Adrenal gland (tissue), 12 donors: Measurements from ENCODE around the gene CISH. TPM values are rescaled to one million over a fixed set of nuclear protein-coding genes. Genes with fewer than 3 reads are reported as not detected.

Experiments
- DNase-seq, 7 donors: peaks; one replicate each; pipeline ENCODE4 v3.0.0-alpha.2; 2019 to 2020
- H3K27ac ChIP-seq, 5 donors: fragments of 200-600 bp; sonication (generic) in 4 of 5; 1 replicate in 3 of 5; 2 replicates in 2 of 5; pipeline versions ENCODE4 v1.5.1 to v1.8.0; 2016 to 2020; ENCODE audit warnings: mild to moderate bottlenecking in 1 of 5
- H3K27me3 ChIP-seq: fragments of 200-600 bp; 2 replicates; pipeline ENCODE4 v1.8.0; 2021
- H3K36me3 ChIP-seq, 2 donors: fragments of 200-600 bp; replicated peaks in 1 of 2; 1 replicate in 1 of 2; 2 replicates in 1 of 2; pipeline versions ENCODE4 v1.5.1 to v1.8.0; 2018 to 2022
- H3K4me1 ChIP-seq, 2 donors: fragments of 200-600 bp; replicated peaks in 1 of 2; 1 replicate in 1 of 2; 2 replicates in 1 of 2; pipeline versions ENCODE4 v1.5.1 to v1.8.0; 2018 to 2021
- H3K4me3 ChIP-seq, 4 donors: fragments of 200-600 bp; sonication (generic) in 3 of 4; one replicate each; pipeline ENCODE4 v1.5.1; 2016 to 2018
- H3K9me3 ChIP-seq, 3 donors: fragments of 200-600 bp; sonication (generic) in 1 of 3; replicated peaks in 1 of 3; 1 replicate in 2 of 3; 2 replicates in 1 of 3; pipeline versions ENCODE4 v1.5.1 to v1.8.0; 2016 to 2021
- POLR2A ChIP-seq, 2 donors: fragments of 450-650 bp; IDR thresholded peaks; one replicate each; pipeline ENCODE4 v1.6.1; 2017; ENCODE audit warnings: antibody characterized with exemption in 2 of 2, mild to moderate bottlenecking in 2 of 2, moderate library complexity in 1 of 2
- WGBS, 4 donors: extraction: QIAGEN DNeasy Blood & Tissue Kit in 2 of 4; methylation state at CpG; one replicate each; pipeline versions ENCODE4 v1.1.5 to v1.1.7; 2013 to 2017; 5-methylcytosine and 5-hydroxymethylcytosine counted together
- intact Hi-C, 2 donors: fragments of 100-400 bp; cut with DNase I; formaldehyde crosslinking; loops; one replicate each; pipeline versions ENCODE4 v1.14.1 to v1.15.0; 2022 to 2023
- polyA plus RNA-seq, 3 donors: library from polyadenylated mRNA; stranded (reverse); fragments of 200-250 nt in 2 of 3; fragments of 350-450 nt in 1 of 3; fragmentation: Illumina TruSeq in 1 of 3; extraction: RNeasy Lipid Tissue Mini Kit (QIAGEN cat#74804) in 1 of 3; gene quantifications; one replicate each; pipeline ENCODE4 v1.2.3, GENCODE V29; 2013 to 2014
- total RNA-seq, 9 donors: library from RNA; depleted of rRNA in 4 of 9; stranded (reverse); fragments of >200 nt in 4 of 9; fragments of 120-200 nt in 1 of 9; fragmentation: NEBNext Ultra II Directional in 1 of 9; extraction: Animal tissue kit (Norgen Biotek cat#: 25700) in 1 of 9; gene quantifications; one replicate each; pipeline versions ENCODE4 v1.1.0 to v1.2.4, GENCODE V29; 2013 to 2023
- TF ChIP-seq, protein P1 (sequence below), 6 experiments: fragments of 450-650 bp in 4 of 6; fragments of 200-600 bp in 2 of 6; sonication (generic) in 1 of 6; IDR thresholded peaks; 1 replicate in 5 of 6; 2 replicates in 1 of 6; pipeline versions ENCODE4 v1.5.1 to v1.8.0; 2016 to 2021; ENCODE audit warnings: antibody characterized with exemption in 6 of 6, mild to moderate bottlenecking in 2 of 6, moderate library complexity in 1 of 6
- donor health status: healthy with polysubstance abuse.
- donor health status: Bipolar disorder and iron deficiency.
- donor health status: DM: yes; HTN: yes; CAD: no.
- donor health status: DM: no; HTN: no; CAD: no.
- donor health status: DM: no; HTN: no; CAD: no.
- donor health status: DM: yes; HTN: yes; CAD: no.

Gene CISH
- total and polyA plus RNA-seq, 12 donors, result 1.8 to 12.6 (median 5.1) TPM

GRCh38 chr3:50605901-50606326 lies 5.7 kb downstream of the CISH start:
- H3K9me3 ChIP-seq, result no peaks in the 10 kb centered on the region
- TF ChIP-seq, protein P1, sequence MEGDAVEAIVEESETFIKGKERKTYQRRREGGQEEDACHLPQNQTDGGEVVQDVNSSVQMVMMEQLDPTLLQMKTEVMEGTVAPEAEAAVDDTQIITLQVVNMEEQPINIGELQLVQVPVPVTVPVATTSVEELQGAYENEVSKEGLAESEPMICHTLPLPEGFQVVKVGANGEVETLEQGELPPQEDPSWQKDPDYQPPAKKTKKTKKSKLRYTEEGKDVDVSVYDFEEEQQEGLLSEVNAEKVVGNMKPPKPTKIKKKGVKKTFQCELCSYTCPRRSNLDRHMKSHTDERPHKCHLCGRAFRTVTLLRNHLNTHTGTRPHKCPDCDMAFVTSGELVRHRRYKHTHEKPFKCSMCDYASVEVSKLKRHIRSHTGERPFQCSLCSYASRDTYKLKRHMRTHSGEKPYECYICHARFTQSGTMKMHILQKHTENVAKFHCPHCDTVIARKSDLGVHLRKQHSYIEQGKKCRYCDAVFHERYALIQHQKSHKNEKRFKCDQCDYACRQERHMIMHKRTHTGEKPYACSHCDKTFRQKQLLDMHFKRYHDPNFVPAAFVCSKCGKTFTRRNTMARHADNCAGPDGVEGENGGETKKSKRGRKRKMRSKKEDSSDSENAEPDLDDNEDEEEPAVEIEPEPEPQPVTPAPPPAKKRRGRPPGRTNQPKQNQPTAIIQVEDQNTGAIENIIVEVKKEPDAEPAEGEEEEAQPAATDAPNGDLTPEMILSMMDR (IDR thresholded peaks at IDR 0.05), result no peak
- no peak for TF ChIP-seq POLR2A (IDR thresholded peaks at IDR 0.05)
- H3K36me3 ChIP-seq, result peaks cover 0 to 18% of the 10 kb centered on the region in 2 donors
- no peaks in the 10 kb centered on the region for H3K27me3 ChIP-seq
- H3K4me3 ChIP-seq, result no peak overlapping the region
- H3K4me1 ChIP-seq, result peaks cover 19 to 36% of the 10 kb centered on the region in 2 donors
- H3K27ac ChIP-seq, result peak overlapping the region in 1 of 5 donors; percentile 48
- intact Hi-C loops, result no loop called here
- DNase-seq, result peak in 1 of 7 donors; percentile 19
- WGBS, 4 donors, result 72 to 82% (median 80%) methylated on average over 5 of the region's 5 CpGs

DNA sequence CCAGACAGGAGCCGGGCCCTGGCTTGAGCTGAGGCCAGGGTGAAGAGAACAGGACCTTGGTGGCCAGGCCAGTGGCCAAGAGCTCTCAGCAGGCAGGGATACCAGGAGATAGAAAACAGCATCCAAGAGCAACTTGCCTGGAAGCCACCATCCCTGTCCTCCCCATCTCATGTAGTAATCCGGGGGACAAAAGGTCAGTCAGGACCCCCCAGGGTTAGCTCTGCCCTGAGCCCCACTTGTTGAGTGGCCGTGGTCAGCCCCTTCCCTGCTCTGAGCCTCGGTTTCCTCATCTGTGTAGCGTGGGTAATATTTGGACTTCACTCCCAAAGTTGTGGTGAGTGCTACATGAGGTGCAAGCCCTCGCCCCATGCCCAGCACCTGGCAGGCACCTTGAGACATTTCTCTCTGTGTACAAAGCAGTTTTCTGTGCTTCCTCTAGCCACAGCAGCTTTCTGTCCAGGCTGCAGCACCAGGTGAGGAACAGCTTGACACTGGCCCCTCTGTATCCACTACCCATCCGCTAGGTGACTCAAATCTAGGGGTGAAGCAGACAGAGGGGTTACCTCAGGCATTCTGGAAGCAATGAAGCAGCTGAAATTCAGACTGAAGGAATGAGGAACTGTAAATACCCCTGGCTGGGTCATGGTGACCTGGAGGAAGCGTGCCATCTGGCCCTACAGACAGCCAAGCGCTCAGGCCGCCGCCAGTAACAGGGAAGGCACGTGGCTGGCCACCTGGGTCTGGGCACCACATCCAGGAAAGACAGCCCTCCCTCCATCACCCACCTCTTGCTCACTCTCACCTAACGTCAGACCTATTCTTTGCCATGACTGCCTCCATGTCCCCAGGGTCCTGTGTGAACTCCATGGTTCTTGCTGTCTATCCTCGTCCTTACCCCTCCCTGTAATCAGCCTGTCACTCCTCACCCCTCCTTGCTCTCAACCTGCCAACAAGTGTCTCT lies 6.7 kb downstream of the CISH start:
- intact Hi-C loops, result no loop called here
- peak in 3 of 7 donors; percentile 39 to 46 (median 39) for DNase-seq
- H3K36me3 ChIP-seq, result peaks cover 0 to 18% of the 10 kb centered on the region in 2 donors
- no peaks in the 10 kb centered on the region for H3K9me3 ChIP-seq
- 60 to 82% (median 77%) methylated on average over 10 to 14 of the region's 14 CpGs for WGBS, 4 donors
- H3K27ac ChIP-seq, result peak overlapping the region in 1 of 5 donors; percentile 48
- H3K4me3 ChIP-seq, result no peak overlapping the region
- TF ChIP-seq POLR2A (IDR thresholded peaks at IDR 0.05), result no peak
- TF ChIP-seq, protein P1 (IDR thresholded peaks at IDR 0.05), result no peak
- H3K27me3 ChIP-seq, result no peaks in the 10 kb centered on the region
- peaks cover 28 to 36% of the 10 kb centered on the region in 2 donors for H3K4me1 ChIP-seq

GRCh38 chr3:50604110-50604621 lies 7.4 kb downstream of the CISH start:
- H3K27ac ChIP-seq, result no peak overlapping the region

More at GRCh38 chr3:50604110-50604621, 7.4 kb downstream of the CISH start:
- no peaks in the 10 kb centered on the region for H3K9me3 ChIP-seq
- 85 to 91% (median 89%) methylated on average over 5 of the region's 5 CpGs for WGBS, 4 donors
- H3K36me3 ChIP-seq, result peaks cover 0 to 18% of the 10 kb centered on the region in 2 donors
- TF ChIP-seq, protein P1 (IDR thresholded peaks at IDR 0.05), result no peak
- TF ChIP-seq POLR2A (IDR thresholded peaks at IDR 0.05), result no peak
- no peaks in the 10 kb centered on the region for H3K27me3 ChIP-seq
- no peak overlapping the region for H3K4me3 ChIP-seq
- intact Hi-C loops, result no loop called here
- H3K4me1 ChIP-seq, result peaks cover 31 to 36% of the 10 kb centered on the region in 2 donors
- peak in 1 of 7 donors; percentile 20 for DNase-seq
